Neural progenitor cell (in vitro differentiated cells): ENCODE results near the gene KEL. TPM values are rescaled to one million over a fixed set of nuclear protein-coding genes. Genes with fewer than 3 reads are reported as not detected.

ENCODE experiments used
- DNase-seq: peaks from one replicate; pipeline ENCODE4 v3.0.0-alpha.2; 2016; ENCODE audit warnings: low spot score
- H2AFZ ChIP-seq: fragments of 200-600 bp; sonication (generic); replicated peaks from 2 replicates; pipeline ENCODE4 v1.6.1; 2016; ENCODE audit warnings: antibody characterized with exemption
- H3F3A ChIP-seq: fragments of 200-600 bp; sonication (generic); 2 replicates; pipeline ENCODE4 v1.6.1; 2016; ENCODE audit warnings: antibody characterized with exemption, low read depth
- H3K27ac ChIP-seq: fragments of 200-600 bp; sonication (generic); 2 replicates; pipeline ENCODE4 v1.5.1; 2016; ENCODE audit warnings: mild to moderate bottlenecking
- H3K27me3 ChIP-seq: fragments of 200-600 bp; sonication (generic); 2 replicates; pipeline ENCODE4 v1.6.1; 2016; ENCODE audit warnings: mild to moderate bottlenecking, moderate library complexity
- H3K36me3 ChIP-seq: fragments of 200-600 bp; sonication (generic); 2 replicates; pipeline ENCODE4 v1.5.1; 2016
- H3K4me1 ChIP-seq: fragments of 200-600 bp; sonication (generic); 2 replicates; pipeline ENCODE4 v1.6.1; 2016; ENCODE audit warnings: mixed run types
- H3K4me2 ChIP-seq: fragments of 200-600 bp; sonication (generic); 2 replicates; pipeline ENCODE4 v1.6.1; 2016
- H3K4me3 ChIP-seq: fragments of 200-600 bp; sonication (generic); 2 replicates; pipeline ENCODE4 v1.5.1; 2016
- H3K79me2 ChIP-seq: fragments of 200-600 bp; sonication (generic); 2 replicates; pipeline ENCODE4 v1.6.1; 2016; ENCODE audit warnings: low read depth
- H3K9ac ChIP-seq: fragments of 200-600 bp; sonication (generic); 2 replicates; pipeline ENCODE4 v1.6.1; 2016
- H3K9me3 ChIP-seq: fragments of 200-600 bp; sonication (generic); 2 replicates; pipeline ENCODE4 v1.5.1; 2016; ENCODE audit warnings: low read depth
- H4K20me1 ChIP-seq: fragments of 200-600 bp; sonication (generic); 2 replicates; pipeline ENCODE4 v1.6.1; 2016; ENCODE audit warnings: low read depth
- H3K27ac Mint-ChIP-seq: 3 replicates; pipeline ENCODE4 v1.8.0; 2021; ENCODE audit warnings: mixed read lengths
- H3K27me3 Mint-ChIP-seq: 2 replicates; pipeline ENCODE4 v1.8.0; 2022; ENCODE audit warnings: low read depth, mild to moderate bottlenecking, inconsistent platforms, moderate library complexity, mixed read lengths; ENCODE audit not compliant: insufficient read depth
- H3K36me3 Mint-ChIP-seq: 3 replicates; pipeline ENCODE4 v1.8.0; 2021; ENCODE audit warnings: mixed read lengths
- H3K4me1 Mint-ChIP-seq: 3 replicates; pipeline ENCODE4 v1.8.0; 2021; ENCODE audit warnings: mixed read lengths
- H3K4me3 Mint-ChIP-seq: 3 replicates; pipeline ENCODE4 v1.8.0; 2021; ENCODE audit warnings: mild to moderate bottlenecking, moderate library complexity, mixed read lengths
- H3K9me3 Mint-ChIP-seq: 3 replicates; pipeline ENCODE4 v1.8.0; 2020; ENCODE audit warnings: mixed read lengths
- CTCF ChIP-seq: fragments of 200-600 bp; sonication (generic); IDR thresholded peaks from 2 replicates; pipeline ENCODE4 v1.5.1; 2017; ENCODE audit warnings: antibody characterized with exemption, mild to moderate bottlenecking
- EZH2 ChIP-seq: fragments of 200-600 bp; sonication (generic); IDR thresholded peaks from 2 replicates; pipeline ENCODE4 v1.6.1; 2017; ENCODE audit warnings: antibody characterized with exemption, mild to moderate bottlenecking, moderate library complexity
- EZH2phosphoT487 ChIP-seq: fragments of 200-600 bp; sonication (generic); IDR thresholded peaks from 2 replicates; pipeline ENCODE4 v1.6.1; 2017; ENCODE audit warnings: antibody characterized with exemption
- total RNA-seq: library from RNA; depleted of rRNA; stranded (reverse); fragments of >200 nt; gene quantifications from 2 replicates; pipeline ENCODE4 v1.2.3, GENCODE V29; 2015; ENCODE audit warnings: low replicate concordance

KEL gene
- total RNA-seq, 1 donor from 2014 or later, result not detected

DNA sequence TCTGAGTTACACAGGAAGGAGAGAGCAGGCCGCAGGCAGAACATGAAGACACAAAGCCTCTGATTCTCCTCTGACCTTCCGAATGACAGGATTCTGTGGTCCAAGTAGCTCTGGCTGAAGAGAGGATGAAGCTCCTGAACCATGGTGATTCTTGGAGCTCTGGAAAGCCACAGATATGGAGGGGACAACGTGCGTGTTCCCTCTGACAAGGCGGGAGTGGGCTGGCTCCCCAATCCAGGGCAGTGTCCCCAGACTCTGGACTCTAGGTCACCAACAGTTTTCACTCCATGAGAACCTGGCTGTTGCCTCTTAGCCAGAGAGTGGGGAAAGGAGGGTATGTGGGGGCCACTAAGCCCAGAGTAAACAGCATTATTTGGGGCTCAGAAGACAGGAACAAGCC, 69.2 kb downstream of the KEL start:
- DNase-seq, result no peak
- Histone ChIP-seq H3K4me1 (no peaks in the 10 kb centered on the region), H3K36me3 (no peaks in the 10 kb centered on the region), H3F3A (no peaks in the 10 kb centered on the region), H3K4me3 (no peak overlapping the region), H3K4me2 (no peak overlapping the region), H2AFZ (peak overlapping the region; percentile 24), H3K79me2 (no peaks in the 10 kb centered on the region), H3K27me3 (no peaks in the 10 kb centered on the region), H4K20me1 (no peaks in the 10 kb centered on the region), H3K9ac (no peak overlapping the region), H3K27ac (no peak overlapping the region), H3K9me3 (no peaks in the 10 kb centered on the region)
- Mint-ChIP-seq H3K4me3 (no peak overlapping the region), H3K36me3 (no peaks in the 10 kb centered on the region), H3K9me3 (peaks cover 5% of the 10 kb centered on the region), H3K4me1 (peaks cover 11% of the 10 kb centered on the region), H3K27ac (no peak overlapping the region), H3K27me3 (peaks cover 15% of the 10 kb centered on the region)
- TF ChIP-seq CTCF, result no peak
- TF ChIP-seq EZH2phosphoT487, result no peak
- TF ChIP-seq EZH2, result no peak

DNA sequence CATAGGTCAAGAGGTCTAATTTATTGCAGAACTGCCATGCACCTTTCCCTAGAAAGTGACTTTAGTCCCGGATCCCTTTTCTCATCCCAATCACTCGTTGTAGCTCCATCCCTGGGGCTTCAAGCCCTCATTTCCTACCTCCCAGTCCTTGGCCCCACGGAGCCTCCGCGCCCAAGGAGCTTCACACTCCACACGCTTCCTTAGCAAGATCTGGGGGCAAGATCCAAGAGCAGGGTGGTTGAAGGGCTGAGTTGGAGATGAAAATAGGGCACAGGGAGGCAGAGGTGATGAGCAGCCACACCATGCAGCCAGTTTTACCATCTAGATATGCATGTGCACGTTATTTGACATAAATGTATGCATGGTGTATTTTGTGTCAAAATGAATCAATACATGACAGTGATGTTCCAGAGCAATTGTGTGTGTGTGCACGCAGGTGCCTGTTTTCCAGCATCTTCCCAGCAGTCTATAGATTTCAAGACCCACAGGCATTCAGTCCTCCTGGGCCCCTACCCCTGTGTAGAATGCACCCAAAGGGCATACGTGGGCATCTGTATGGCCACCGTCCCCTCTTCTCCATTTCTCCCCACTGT, 70.6 kb downstream of the KEL start:
- Histone ChIP-seq H3K4me2 (no peak overlapping the region), H3K9me3 (no peaks in the 10 kb centered on the region), H2AFZ (no peak overlapping the region), H3K27me3 (no peaks in the 10 kb centered on the region), H3K79me2 (no peaks in the 10 kb centered on the region), H3K4me1 (no peaks in the 10 kb centered on the region), H3K27ac (no peak overlapping the region), H4K20me1 (no peaks in the 10 kb centered on the region), H3F3A (no peaks in the 10 kb centered on the region), H3K36me3 (no peaks in the 10 kb centered on the region), H3K9ac (no peak overlapping the region), H3K4me3 (no peak overlapping the region)
- peaks cover 5% of the 10 kb centered on the region for H3K9me3 Mint-ChIP-seq
- no peak for DNase-seq
- H3K4me3 Mint-ChIP-seq, result no peak overlapping the region
- no peak overlapping the region for H3K27ac Mint-ChIP-seq
- peaks cover 15% of the 10 kb centered on the region for H3K4me1 Mint-ChIP-seq
- no peaks in the 10 kb centered on the region for H3K36me3 Mint-ChIP-seq
- TF ChIP-seq EZH2 (no peak), CTCF (no peak), EZH2phosphoT487 (no peak)
- H3K27me3 Mint-ChIP-seq, result peaks cover 16% of the 10 kb centered on the region

Other genes starting within 250 kb of the KEL start
- gene PRSS1, start 212.9 kb downstream of the KEL start, total RNA-seq, result not detected in 2 replicates
- gene PRSS2, start 191.4 kb downstream of the KEL start, total RNA-seq, result not detected in 2 replicates
- gene EPHB6, start 107.3 kb downstream of the KEL start, total RNA-seq, result 4.8 and 14.2 TPM in 2 replicates
- gene TRPV6, start 76.6 kb downstream of the KEL start, total RNA-seq, result not detected in 2 replicates
- gene TRPV5, start 28.6 kb downstream of the KEL start, total RNA-seq, result not detected in 2 replicates
- gene LLCFC1, start 22.9 kb downstream of the KEL start, total RNA-seq, result not detected in 2 replicates
- gene OR9A2, start 64.8 kb upstream of the KEL start, total RNA-seq, result not detected in 2 replicates
- gene OR6V1, start 90.0 kb upstream of the KEL start, total RNA-seq, result not detected in 2 replicates
- gene PIP, start 169.7 kb upstream of the KEL start, total RNA-seq, result not detected in 2 replicates
- gene TAS2R39, start 221.1 kb upstream of the KEL start, total RNA-seq, result not detected in 2 replicates